Fibroblast of lung (primary cell): Measurements from ENCODE around the gene KRT71. TPM values are rescaled to one million over a fixed set of nuclear protein-coding genes. Genes with fewer than 3 reads are reported as not detected.

Experiments used
- DNase-seq, 2 donors: peaks; one replicate each; pipeline versions ENCODE4 v3.0.0 to v3.0.0-alpha.2; 2010; ENCODE audit warnings: low read depth in 2 of 2
- H2AFZ ChIP-seq: 2 replicates; pipeline ENCODE4 v1.5.1; 2012; ENCODE audit warnings: low read length, control low read depth, inconsistent platforms
- H3K27ac ChIP-seq: 2 replicates; pipeline ENCODE4 v1.5.1; 2011; ENCODE audit warnings: low read length, control low read depth; ENCODE audit not compliant: insufficient read depth
- H3K27me3 ChIP-seq: 2 replicates; pipeline ENCODE4 v1.5.1; 2011; ENCODE audit warnings: mild to moderate bottlenecking, low read length; ENCODE audit not compliant: control insufficient read depth, insufficient read depth
- H3K36me3 ChIP-seq: 2 replicates; pipeline ENCODE4 v1.5.1; 2011; ENCODE audit warnings: low read length; ENCODE audit not compliant: control insufficient read depth, insufficient read depth
- H3K4me1 ChIP-seq: 2 replicates; pipeline ENCODE4 v1.5.1; 2011; ENCODE audit warnings: low read length; ENCODE audit not compliant: control insufficient read depth, insufficient read depth; ENCODE audit errors: extremely low read depth
- H3K4me2 ChIP-seq: 2 replicates; pipeline ENCODE4 v1.5.1; 2011; ENCODE audit warnings: low read length, control low read depth; ENCODE audit not compliant: insufficient read depth; ENCODE audit errors: extremely low read depth
- H3K4me3 ChIP-seq, 4 experiments: fragments of 200-600 bp in 1 of 4; sonication (generic) in 1 of 4; replicated peaks in 1 of 4; 2 replicates each; pipeline ENCODE4 v1.5.1; 2011 to 2016; ENCODE audit warnings: low read length in 4 of 4, low read depth in 3 of 4, mild to moderate bottlenecking in 3 of 4, control low read depth in 2 of 4, inconsistent platforms in 1 of 4, mixed read lengths in 1 of 4; ENCODE audit not compliant: insufficient read depth in 1 of 4; ENCODE audit errors: control extremely low read depth in 1 of 4
- H3K79me2 ChIP-seq: 2 replicates; pipeline ENCODE4 v1.5.1; 2012; ENCODE audit warnings: mild to moderate bottlenecking, low read length, inconsistent platforms; ENCODE audit not compliant: control insufficient read depth, insufficient read depth
- H3K9ac ChIP-seq: 2 replicates; pipeline ENCODE4 v1.5.1; 2011; ENCODE audit warnings: mild to moderate bottlenecking, low read length, control low read depth; ENCODE audit not compliant: insufficient read depth
- H3K9me3 ChIP-seq: 2 replicates; pipeline ENCODE4 v1.5.1; 2012; ENCODE audit warnings: low read depth, low read length; ENCODE audit not compliant: control insufficient read depth, insufficient read depth
- H4K20me1 ChIP-seq: 2 replicates; pipeline ENCODE4 v1.5.1; 2011; ENCODE audit warnings: low read length; ENCODE audit not compliant: control insufficient read depth, insufficient read depth; ENCODE audit errors: extremely low read depth
- CTCF ChIP-seq, 2 donors: IDR thresholded peaks in 1 of 2; conservative IDR thresholded peaks in 1 of 2; 1 replicate in 1 of 2; 2 replicates in 1 of 2; pipeline ENCODE4 v1.5.1; 2011 to 2012; ENCODE audit warnings: low read length in 2 of 2, control low read depth in 1 of 2, inconsistent platforms in 1 of 2, low read depth in 1 of 2, mild to moderate bottlenecking in 1 of 2
- EZH2 ChIP-seq: IDR thresholded peaks from 2 replicates; pipeline ENCODE4 v1.5.1; 2012; ENCODE audit warnings: low read length, control low read depth, mild to moderate bottlenecking; ENCODE audit errors: missing control alignments
- polyA plus RNA-seq, 2 donors: library from polyadenylated mRNA; depleted of rRNA in 1 of 2; stranded (reverse) in 1 of 2; unstranded in 1 of 2; fragments of >200 nt; gene quantifications; 2 replicates each; pipeline ENCODE4 v1.2.1, GENCODE V29; 2011 to 2012; ENCODE audit warnings: missing spikeins in 1 of 2
- total RNA-seq: library from RNA; depleted of rRNA; stranded (reverse); fragments of >200 nt; gene quantifications from 2 replicates; pipeline ENCODE4 v1.2.1, GENCODE V29; 2014

The KRT71 gene
- total and polyA plus RNA-seq, 2 donors (not counting 1 experiment from before 2014, with no cell fraction given): not detected

DNA sequence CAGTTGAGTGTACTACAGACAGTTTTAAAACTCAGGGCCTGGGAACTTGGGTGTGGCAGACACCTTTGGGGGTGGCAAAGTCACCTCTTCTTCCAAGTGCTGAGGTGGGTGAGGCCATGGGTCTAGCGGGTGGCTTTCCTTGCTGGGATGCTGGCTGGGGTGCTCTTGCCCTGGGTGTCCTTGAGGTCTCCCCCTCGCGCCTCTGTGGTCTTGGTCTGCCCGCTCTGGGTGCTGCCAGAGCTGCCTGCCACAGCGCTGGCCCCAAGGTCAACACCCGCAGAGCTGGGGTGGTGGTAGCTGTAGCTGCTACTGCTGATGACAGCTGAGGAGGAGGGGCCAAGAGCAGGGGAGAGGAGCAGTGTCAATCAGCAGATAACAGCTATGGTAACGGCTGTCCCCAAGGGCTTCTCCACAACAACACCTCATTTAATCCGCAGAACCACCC is 13.9 kb upstream of the KRT71 start:
- no peaks in the 10 kb centered on the region for H3K79me2 ChIP-seq
- no peak overlapping the region for H3K4me3 ChIP-seq
- no peaks in the 10 kb centered on the region for H4K20me1 ChIP-seq
- no peaks in the 10 kb centered on the region for H3K9me3 ChIP-seq
- no peaks in the 10 kb centered on the region for H3K4me1 ChIP-seq
- no peak for DNase-seq
- no peaks in the 10 kb centered on the region for H3K36me3 ChIP-seq
- no peak for TF ChIP-seq EZH2
- H3K4me2 ChIP-seq: no peak overlapping the region
- no peaks in the 10 kb centered on the region for H3K27me3 ChIP-seq
- no peak overlapping the region for H3K27ac ChIP-seq
- no peak overlapping the region for H2AFZ ChIP-seq
- H3K9ac ChIP-seq: no peak overlapping the region

- H3K27me3 ChIP-seq: no peaks in the 10 kb centered on the region
- no peaks in the 10 kb centered on the region for H3K79me2 ChIP-seq
Measured at GRCh38 chr12:52564582-52564981, 11.6 kb upstream of the KRT71 start.

GRCh38 chr12:52561880-52562449 is 9.0 kb upstream of the KRT71 start:
- H4K20me1 ChIP-seq: no peaks in the 10 kb centered on the region
- no peak overlapping the region for H3K9ac ChIP-seq
- no peaks in the 10 kb centered on the region for H3K4me1 ChIP-seq
- DNase-seq: no peak
- TF ChIP-seq CTCF (conservative IDR thresholded peaks at IDR 0.05 in 1 of 2, IDR thresholded peaks at IDR 0.05 in 1 of 2; ENCODE audit: low read depth in 1 of 2, low read length in 2 of 2) (no peak), EZH2 (no peak)
- no peaks in the 10 kb centered on the region for H3K36me3 ChIP-seq
- no peak overlapping the region for H3K27ac ChIP-seq
- H3K4me2 ChIP-seq: no peak overlapping the region
- H3K27me3 ChIP-seq: no peaks in the 10 kb centered on the region
- no peaks in the 10 kb centered on the region for H3K9me3 ChIP-seq
- no peak overlapping the region for H3K4me3 ChIP-seq
- no peaks in the 10 kb centered on the region for H3K79me2 ChIP-seq
- H2AFZ ChIP-seq: no peak overlapping the region

More at GRCh38 chr12:52564582-52564981, 11.6 kb upstream of the KRT71 start:
- Histone ChIP-seq H3K9ac (no peak overlapping the region), H3K4me1 (no peaks in the 10 kb centered on the region), H3K27ac (no peak overlapping the region), H3K4me2 (no peak overlapping the region), H3K36me3 (no peaks in the 10 kb centered on the region), H3K4me3 (no peak overlapping the region), H2AFZ (no peak overlapping the region), H3K9me3 (no peaks in the 10 kb centered on the region), H4K20me1 (no peaks in the 10 kb centered on the region)
- TF ChIP-seq CTCF (conservative IDR thresholded peaks at IDR 0.05 in 1 of 2, IDR thresholded peaks at IDR 0.05 in 1 of 2; ENCODE audit: low read depth in 1 of 2, low read length in 2 of 2) (no peak), EZH2 (no peak)
- DNase-seq: no peak
